ENCODE results near the gene NOL9. TPM values are rescaled to one million over a fixed set of nuclear protein-coding genes. Genes with fewer than 3 reads are reported as not detected.

The NOL9 gene
- total and polyA plus RNA-seq, 9 of the 15 experiments (the other 6 are each of a cell fraction or from before 2014, with no cell fraction given) = 5.6 to 76.5 (median 47.3) TPM

DNA sequence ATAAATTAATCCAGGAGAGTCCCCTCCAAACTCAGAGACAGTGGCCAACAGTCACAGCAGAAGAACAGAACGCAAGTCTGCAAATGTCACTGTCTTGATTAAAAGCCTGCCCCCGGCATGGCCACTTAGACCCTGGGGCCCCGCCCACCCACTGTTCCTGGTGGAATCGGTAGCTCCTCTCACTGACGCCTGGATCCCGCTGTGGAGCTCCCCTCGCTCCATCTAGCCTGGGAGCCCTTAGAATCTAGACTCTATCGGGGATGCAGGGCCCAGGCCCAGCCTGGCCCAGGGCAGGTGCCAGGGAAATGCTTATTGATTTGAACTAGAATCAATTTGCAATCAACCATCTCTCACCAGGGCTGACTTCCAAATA lies 41.4 kb downstream of the NOL9 start:
- Histone ChIP-seq H2AFZ (ENCODE audit: low read depth, low read length) (no peak overlapping the region), H3K4me2 (ENCODE audit: insufficient read depth, low read length) (no peak overlapping the region), H3K27ac (ENCODE audit: extremely low read depth, low read depth, low read length) (no peak overlapping the region), H3K9ac (ENCODE audit: insufficient read depth in 1 of 2, low read depth in 2 of 2, low read length in 2 of 2) (peak overlapping the region in 1 of 2 experiments; percentile 66; a peak in 2 of 4 replicates), H4K20me1 (replicated peaks; ENCODE audit: control insufficient read depth, insufficient read depth, low read length) (peaks cover 18% of the 10 kb centered on the region; the same call in 1 of the 2 replicates), H3K9me1 (ENCODE audit: control insufficient read depth, insufficient read depth, low read length) (no peaks in the 10 kb centered on the region), H3K4me1 (replicated peaks in 1 of 2; ENCODE audit: control insufficient read depth in 2 of 2, insufficient read depth in 2 of 2, low read length in 2 of 2) (peaks cover 3 to 34% of the 10 kb centered on the region in 2 experiments; a peak in 3 of 5 replicates), H3K36me3 (ENCODE audit: control insufficient read depth, insufficient read depth, low read length) (no peaks in the 10 kb centered on the region), H3K4me3 (no peak overlapping the region), H3K79me2 (ENCODE audit: control insufficient read depth, insufficient read depth, low read length) (no peaks in the 10 kb centered on the region), H3K27me3 (ENCODE audit: control insufficient read depth in 2 of 2, insufficient read depth in 2 of 2, low read length in 2 of 2) (peaks cover 26 to 59% of the 10 kb centered on the region in 2 experiments; a peak in 4 of 5 replicates), H3K9me3 (replicated peaks; ENCODE audit: control insufficient read depth, insufficient read depth, low read depth, low read length) (no peaks in the 10 kb centered on the region)
- intact Hi-C loops (cut with micrococcal nuclease) = no loop called here
- POLR2A ChIA-PET = interaction anchor here (0.6 to 3.4 kb wide), 7 partner anchors 9 to 181 kb away, joined by 3 to 21 read pairs (median 3); no protein-coding TSS in a partner anchor
- 21% methylated on average over 7 of the region's 8 CpGs for WGBS (ENCODE audit: insufficient coverage, low coverage, missing lambda C conversion rate)
- CTCF ChIA-PET (ENCODE audit: low intra/inter-chr PET ratio) = no interaction called here
- in situ Hi-C loops (cut with MboI) = no loop called here
- TF ChIP-seq COPS2 (conservative IDR thresholded peaks at IDR 0.05) = no peak
- TF ChIP-seq FOXA3 (CRISPR knock-in tag; conservative IDR thresholded peaks at IDR 0.05 in 1 of 2, IDR thresholded peaks at IDR 0.05 in 1 of 2) = no peak
- TF ChIP-seq ZNF274 (IDR thresholded peaks at IDR 0.05; ENCODE audit: borderline replicate concordance, low read depth, low read length) = no peak
- no peak for TF ChIP-seq SRSF9 (IDR thresholded peaks at IDR 0.05; ENCODE audit: borderline replicate concordance, low read depth, low read length)
- no peak for TF ChIP-seq RHOXF2B (CRISPR knock-in tag; conservative IDR thresholded peaks at IDR 0.05)
- no peak for TF ChIP-seq CCAR2 (IDR thresholded peaks at IDR 0.05; ENCODE audit: low read depth, low read length)
- no TSS peak for BruUV-seq (replicated peaks)
- FAIRE-seq (no peak), DNase-seq (ENCODE audit: extremely low read depth in 1 of 4, low spot score in 3 of 4) (no peak), ATAC-seq (no peak)
